Muscle layer of colon (tissue), 2 donors: Measurements from ENCODE around the gene ILDR1.

Source experiments
- H3K27ac ChIP-seq: one replicate; pipeline ENCODE4 v1.7.0; 2013; ENCODE audit warnings: low read depth, mild to moderate bottlenecking, low read length, moderate library complexity
- H3K27me3 ChIP-seq, 2 donors: one replicate each; pipeline ENCODE4 v1.7.0; 2013; ENCODE audit warnings: low read length in 2 of 2, mild to moderate bottlenecking in 2 of 2; ENCODE audit not compliant: insufficient read depth in 2 of 2, control insufficient read depth in 1 of 2
- H3K36me3 ChIP-seq: one replicate; pipeline ENCODE4 v1.7.0; 2013; ENCODE audit warnings: mild to moderate bottlenecking, low read length; ENCODE audit not compliant: insufficient read depth
- H3K4me1 ChIP-seq: one replicate; pipeline ENCODE4 v1.7.0; 2013; ENCODE audit warnings: mild to moderate bottlenecking, low read length; ENCODE audit not compliant: insufficient read depth
- H3K4me3 ChIP-seq, 2 donors: one replicate each; pipeline ENCODE4 v1.7.0; 2013; ENCODE audit warnings: low read length in 2 of 2, low read depth in 1 of 2, mild to moderate bottlenecking in 1 of 2, moderate library complexity in 1 of 2
- H3K9ac ChIP-seq: one replicate; pipeline ENCODE4 v1.7.0; 2013; ENCODE audit warnings: low read length
- H3K9me3 ChIP-seq: one replicate; pipeline ENCODE4 v1.7.0; 2013; ENCODE audit warnings: mild to moderate bottlenecking, low read length
- donor health status: abdominal sarcoma.
- donor health status: Adenocarcinoma of cecum.

Gene ILDR1

DNA sequence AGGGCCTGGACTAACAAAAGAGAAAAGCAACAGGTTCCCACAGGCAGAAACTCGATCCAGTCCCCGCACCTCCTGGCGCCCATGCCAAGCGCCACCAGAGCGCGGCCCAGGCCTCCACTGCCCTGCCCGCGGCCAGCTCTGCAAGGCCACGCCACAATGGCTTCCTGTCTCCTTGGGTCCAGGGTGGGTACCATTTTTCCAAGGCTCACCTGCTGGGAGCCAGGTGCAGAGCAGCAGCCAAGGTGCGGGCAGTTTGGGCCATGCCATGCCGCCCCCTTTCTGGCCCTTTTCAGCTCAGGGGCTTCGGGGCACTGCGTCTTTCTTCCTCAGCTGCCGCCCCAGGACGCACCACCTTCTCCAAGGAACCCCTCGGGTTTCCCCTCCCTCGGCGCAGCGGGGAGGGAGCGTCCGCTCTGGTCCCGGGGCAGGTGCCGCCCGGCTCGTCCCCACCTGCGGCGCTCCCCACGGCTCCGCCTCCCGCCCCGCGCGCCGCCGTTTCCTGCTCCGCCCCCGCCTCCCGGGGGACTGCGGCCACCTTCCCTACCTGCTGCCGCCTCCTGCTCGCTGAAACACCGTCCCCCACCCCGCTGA, at the start of gene ILDR1:
Gene ILDR1 (minus strand): TSS at position 437 of the 591 bp plus-strand sequence. CDS start 170 bp downstream, at position 267.
- Histone ChIP-seq H3K4me3 (no peak within 1 kb of the TSS), H3K27ac (no peak within 1 kb of the TSS), H3K27me3 (peaks cover 5 to 10% of the 10 kb centered on the region in 2 donors), H3K9me3 (no peaks in the 10 kb centered on the region), H3K4me1 (no peaks in the 10 kb centered on the region), H3K9ac (no peak within 1 kb of the TSS), H3K36me3 (no peaks in the 10 kb centered on the region)

DNA sequence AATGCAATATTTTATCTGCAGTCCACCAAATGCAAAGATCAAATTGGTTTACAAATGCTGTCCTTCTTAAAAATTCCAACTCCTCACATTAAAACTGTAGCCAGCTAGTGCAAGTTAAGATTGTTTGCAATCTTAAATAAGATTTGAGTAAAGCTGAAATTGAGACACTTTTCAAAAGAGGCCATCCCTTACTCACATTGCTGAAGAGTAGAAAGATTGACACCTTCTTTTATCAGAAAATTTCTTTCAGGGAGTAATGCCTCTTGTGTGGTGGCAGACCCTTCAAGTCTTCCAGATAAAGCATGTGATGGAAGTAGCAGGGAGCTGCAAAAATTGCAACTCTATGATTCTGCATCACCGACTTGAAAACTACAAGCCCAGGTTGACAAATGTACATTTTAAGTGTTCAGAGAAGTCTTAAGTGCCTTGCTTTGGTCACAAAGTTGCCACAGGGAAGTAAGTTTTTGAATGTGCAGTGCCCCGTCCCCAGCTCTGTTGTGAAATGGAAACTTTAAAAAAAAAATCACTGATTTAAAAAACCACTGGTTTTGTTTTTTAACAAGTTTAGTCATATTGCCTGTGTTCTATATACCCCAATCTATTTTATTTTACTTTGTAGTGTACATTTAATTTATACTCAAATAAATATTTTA, 45.7 kb upstream of the ILDR1 start:
- no peak overlapping the region for H3K4me3 ChIP-seq
- no peaks in the 10 kb centered on the region for H3K4me1 ChIP-seq
- no peaks in the 10 kb centered on the region for H3K27me3 ChIP-seq
- no peak overlapping the region for H3K9ac ChIP-seq
- H3K9me3 ChIP-seq: no peaks in the 10 kb centered on the region
- H3K36me3 ChIP-seq: no peaks in the 10 kb centered on the region
- no peak overlapping the region for H3K27ac ChIP-seq

DNA sequence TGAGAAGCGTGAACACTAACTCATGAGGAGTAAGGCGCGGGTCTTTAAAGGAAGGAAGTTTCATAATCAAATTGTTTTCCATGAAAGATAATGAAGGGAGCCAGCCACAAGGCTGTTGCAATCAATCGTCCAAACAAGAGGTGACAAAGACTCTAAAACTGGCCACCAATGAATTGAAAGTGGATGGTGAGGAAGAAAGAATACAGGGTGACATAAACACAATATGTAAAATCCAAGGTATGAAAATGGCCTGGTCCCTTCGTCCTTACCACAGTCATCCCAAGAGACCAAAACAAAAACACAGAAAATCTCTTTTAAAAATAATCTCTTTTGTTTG, 45.1 kb upstream of the ILDR1 start:
- Histone ChIP-seq H3K36me3 (no peaks in the 10 kb centered on the region), H3K9ac (no peak overlapping the region), H3K27ac (no peak overlapping the region), H3K4me3 (no peak overlapping the region), H3K27me3 (no peaks in the 10 kb centered on the region), H3K4me1 (no peaks in the 10 kb centered on the region), H3K9me3 (no peaks in the 10 kb centered on the region)

DNA sequence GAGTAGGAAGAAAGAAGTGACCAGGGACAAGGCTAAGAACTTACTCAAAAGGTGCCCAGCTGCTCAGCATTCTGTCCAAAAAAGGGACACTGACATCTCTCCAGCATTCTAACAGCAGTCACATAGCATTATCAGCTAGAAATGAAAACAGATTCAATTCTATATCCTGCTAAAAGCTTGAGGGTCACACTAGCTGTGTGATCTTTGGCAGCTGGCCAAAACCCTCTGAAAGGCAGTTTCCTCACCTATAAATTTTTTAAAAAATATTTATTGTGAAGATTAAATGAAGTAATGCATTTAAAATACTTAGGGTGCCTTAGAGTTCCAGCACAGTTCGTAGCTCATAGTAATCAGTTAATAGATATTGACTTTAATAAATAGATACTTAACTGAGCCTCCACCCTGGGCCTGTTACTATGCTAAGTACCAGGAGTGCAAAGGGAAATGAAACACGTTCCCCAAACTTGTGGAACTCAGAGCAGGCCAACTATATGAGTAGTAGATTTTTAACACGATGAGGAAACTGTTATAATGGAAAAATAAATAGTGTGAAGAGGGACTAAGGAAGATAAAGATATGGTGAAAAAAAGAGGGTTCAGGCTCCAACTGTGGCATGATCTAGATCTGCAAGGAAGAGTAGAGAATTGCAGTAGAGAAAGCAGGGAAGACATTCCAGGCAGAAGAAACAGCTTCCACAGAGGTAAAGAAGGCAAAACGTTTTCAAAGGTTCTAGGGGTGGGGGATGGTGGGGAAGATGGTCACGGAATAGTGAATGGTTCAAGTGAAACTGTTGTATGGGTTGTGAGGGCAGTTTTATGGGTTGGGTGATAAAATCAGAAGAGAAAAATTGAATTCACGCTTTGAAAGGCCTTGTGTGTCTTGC, 44.5 kb upstream of the ILDR1 start:
- no peak overlapping the region for H3K4me3 ChIP-seq
- H3K27ac ChIP-seq: no peak overlapping the region
- no peak overlapping the region for H3K9ac ChIP-seq
- H3K9me3 ChIP-seq: no peaks in the 10 kb centered on the region
- no peaks in the 10 kb centered on the region for H3K4me1 ChIP-seq
- no peaks in the 10 kb centered on the region for H3K36me3 ChIP-seq
- H3K27me3 ChIP-seq: no peaks in the 10 kb centered on the region

DNA sequence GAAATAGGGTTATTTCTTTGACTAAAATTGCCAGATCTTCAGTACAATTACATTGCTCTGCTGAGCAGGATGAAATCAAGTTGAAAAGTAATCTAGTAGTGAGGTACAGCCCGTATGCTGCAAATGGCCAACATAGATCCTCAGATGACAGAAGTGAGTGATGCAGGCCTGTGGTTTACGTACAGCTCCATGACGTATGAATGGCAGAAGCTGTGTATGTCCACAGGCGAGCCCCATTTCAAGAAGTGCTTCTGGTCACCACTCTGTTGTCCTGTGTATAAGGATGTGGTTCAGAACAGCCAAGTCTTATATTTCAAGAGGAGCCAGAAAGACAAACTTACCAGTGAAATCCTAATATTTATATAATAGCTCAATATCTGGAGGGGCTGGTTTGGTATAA, 42.3 kb upstream of the ILDR1 start:
- no peak overlapping the region for H3K27ac ChIP-seq
- H3K27me3 ChIP-seq: no peaks in the 10 kb centered on the region
- no peaks in the 10 kb centered on the region for H3K9me3 ChIP-seq
- H3K36me3 ChIP-seq: no peaks in the 10 kb centered on the region
- H3K9ac ChIP-seq: no peak overlapping the region
- no peaks in the 10 kb centered on the region for H3K4me1 ChIP-seq
- H3K4me3 ChIP-seq: no peak overlapping the region

DNA sequence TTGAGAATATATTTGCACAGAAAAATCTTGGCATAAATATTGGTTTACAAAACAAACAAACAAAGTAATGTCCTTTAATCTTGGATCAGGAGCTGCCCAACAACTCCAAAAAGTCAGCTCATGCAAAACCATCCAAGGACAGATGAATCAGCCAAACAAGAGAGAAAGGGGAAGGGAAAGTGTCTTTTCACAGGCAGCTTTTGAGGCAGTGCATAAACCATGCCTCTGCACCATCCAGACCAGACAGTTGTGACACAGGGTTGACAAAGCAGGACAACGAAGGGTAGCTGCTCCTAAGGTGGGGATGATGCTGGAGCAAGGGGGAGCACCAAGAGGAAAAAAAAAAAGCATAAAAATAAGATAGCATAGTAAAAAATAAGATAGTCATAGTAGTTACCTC, 41.9 kb upstream of the ILDR1 start:
- Histone ChIP-seq H3K9ac (no peak overlapping the region), H3K9me3 (no peaks in the 10 kb centered on the region), H3K4me1 (no peaks in the 10 kb centered on the region), H3K4me3 (no peak overlapping the region), H3K27me3 (no peaks in the 10 kb centered on the region), H3K27ac (no peak overlapping the region), H3K36me3 (no peaks in the 10 kb centered on the region)

DNA sequence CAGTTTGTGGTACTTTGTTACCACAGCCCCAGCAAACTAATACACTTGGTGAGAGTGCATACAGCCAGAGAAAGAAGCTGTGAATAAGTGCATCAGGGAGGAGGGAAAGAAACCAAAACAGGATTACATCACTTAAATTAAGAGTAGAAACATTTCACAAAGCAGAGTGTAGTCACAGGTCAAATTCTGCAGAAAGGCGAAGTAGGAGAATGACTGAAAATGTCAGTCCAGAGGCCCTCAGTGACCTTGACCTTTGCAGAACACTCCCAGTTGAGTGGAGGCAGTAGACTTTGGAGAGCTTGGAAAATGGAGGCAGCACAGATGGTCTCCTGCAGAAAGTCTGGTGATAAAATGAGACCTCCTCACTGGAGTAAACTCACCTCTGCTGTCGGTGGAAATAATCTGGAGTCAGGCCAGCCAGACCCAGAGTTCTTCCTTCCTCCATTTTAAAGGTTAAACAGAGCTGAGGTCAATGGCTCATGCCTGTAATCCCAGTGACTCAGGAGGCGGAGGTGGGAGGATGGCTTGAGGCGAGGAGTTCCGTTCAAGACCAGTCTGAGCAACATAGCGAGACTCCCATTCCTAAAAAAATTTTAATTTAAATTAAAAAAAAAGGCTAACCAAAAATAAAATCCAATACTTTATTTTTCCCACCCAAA, 38.1 kb upstream of the ILDR1 start:
- no peak overlapping the region for H3K9ac ChIP-seq
- no peak overlapping the region for H3K27ac ChIP-seq
- H3K27me3 ChIP-seq: no peaks in the 10 kb centered on the region
- no peaks in the 10 kb centered on the region for H3K36me3 ChIP-seq
- no peak overlapping the region for H3K4me3 ChIP-seq
- no peaks in the 10 kb centered on the region for H3K9me3 ChIP-seq
- no peaks in the 10 kb centered on the region for H3K4me1 ChIP-seq

DNA sequence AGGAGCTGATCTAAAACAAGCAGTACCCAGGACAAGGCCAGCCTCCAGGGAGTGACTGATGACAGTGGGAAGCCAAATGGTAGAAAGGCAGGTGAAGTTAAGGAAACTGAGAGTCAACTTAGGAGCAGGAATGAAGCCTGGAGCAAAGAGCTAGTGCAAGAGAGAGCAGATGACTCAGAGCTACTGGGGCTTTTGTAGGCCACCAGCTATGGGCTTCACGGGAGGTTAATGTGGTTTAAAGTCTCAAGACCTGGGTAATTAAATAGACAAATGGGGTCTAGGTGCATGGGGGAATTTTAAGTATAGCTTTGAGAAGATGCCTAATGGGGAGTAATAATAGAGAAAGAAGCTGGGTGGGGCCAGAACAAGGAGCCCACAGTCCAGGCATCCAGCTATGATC, 36.2 kb upstream of the ILDR1 start:
- Histone ChIP-seq H3K9ac (no peak overlapping the region), H3K4me1 (no peaks in the 10 kb centered on the region), H3K9me3 (no peaks in the 10 kb centered on the region), H3K36me3 (no peaks in the 10 kb centered on the region), H3K27ac (no peak overlapping the region), H3K27me3 (no peaks in the 10 kb centered on the region), H3K4me3 (no peak overlapping the region)

DNA sequence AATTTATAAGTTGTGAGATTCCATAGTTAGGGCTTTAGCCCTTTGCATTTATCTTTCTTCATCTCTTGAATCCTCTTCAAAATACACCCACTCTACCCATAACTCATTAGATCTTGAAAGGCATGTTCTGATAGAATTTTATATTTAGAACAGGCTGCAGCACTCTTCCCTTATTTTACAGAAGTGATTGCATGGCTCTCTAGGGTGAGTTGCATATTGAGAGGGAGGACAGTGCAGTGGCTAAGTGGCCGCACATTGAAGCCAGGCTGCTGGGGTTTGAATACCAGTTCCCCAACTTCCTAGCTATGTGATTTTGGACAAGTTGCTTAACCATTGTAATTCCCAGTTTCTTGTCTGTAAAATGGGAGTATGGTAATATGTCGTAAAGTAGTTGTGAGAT, 35.6 kb upstream of the ILDR1 start:
- H3K27ac ChIP-seq: no peak overlapping the region
- no peaks in the 10 kb centered on the region for H3K4me1 ChIP-seq
- no peak overlapping the region for H3K4me3 ChIP-seq
- H3K27me3 ChIP-seq: no peaks in the 10 kb centered on the region
- no peaks in the 10 kb centered on the region for H3K9me3 ChIP-seq
- H3K9ac ChIP-seq: no peak overlapping the region
- no peaks in the 10 kb centered on the region for H3K36me3 ChIP-seq

DNA sequence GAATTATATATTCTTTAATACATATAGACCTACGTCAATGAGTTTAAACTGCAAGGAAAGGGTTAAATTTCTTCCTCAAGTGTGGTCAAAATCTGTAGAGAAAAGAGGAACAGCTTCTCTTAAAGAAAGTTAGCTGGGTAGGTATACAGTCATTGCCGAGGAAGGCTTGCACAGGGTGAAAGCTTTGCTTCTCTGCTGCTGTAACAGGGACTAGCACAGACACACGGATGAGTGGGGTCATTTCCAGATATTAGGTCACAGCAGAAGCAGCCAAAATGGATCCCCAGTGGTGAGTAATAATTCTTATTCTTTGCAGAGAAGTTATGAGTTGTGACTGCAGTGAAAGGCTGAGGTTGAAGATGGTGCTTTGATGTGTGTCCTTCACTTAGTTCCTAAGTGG, 33.2 kb upstream of the ILDR1 start, which contains the start of gene CD86:
Gene CD86 (plus strand): TSS at position 148 of the 400 bp plus-strand sequence. CDS start 128 bp downstream, at position 276.
- Histone ChIP-seq H3K9ac (no peak within 1 kb of the TSS), H3K36me3 (no peaks in the 10 kb centered on the region), H3K4me3 (no peak within 1 kb of the TSS), H3K27ac (no peak within 1 kb of the TSS), H3K27me3 (no peaks in the 10 kb centered on the region), H3K9me3 (no peaks in the 10 kb centered on the region), H3K4me1 (no peaks in the 10 kb centered on the region)

DNA sequence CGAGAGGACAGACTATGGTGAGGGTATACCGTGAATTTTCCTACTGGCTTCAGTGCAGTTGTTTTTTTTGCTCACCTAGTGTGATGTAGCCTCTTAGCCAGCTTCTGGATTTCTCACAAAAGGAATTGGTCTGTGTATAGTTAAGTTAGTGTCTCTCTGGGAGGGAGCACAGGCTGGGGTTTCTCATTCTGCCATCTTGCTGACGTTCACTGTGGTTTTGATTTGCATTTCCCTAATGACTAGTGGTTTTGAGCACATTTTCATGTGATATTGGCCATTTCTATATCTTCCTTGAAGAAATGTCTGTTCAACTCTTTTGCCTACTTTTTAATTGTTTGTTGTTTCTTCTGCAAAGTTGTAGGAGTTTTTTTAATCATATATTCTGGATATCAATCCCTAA, 30.9 kb upstream of the ILDR1 start:
- Histone ChIP-seq H3K4me1 (no peaks in the 10 kb centered on the region), H3K9me3 (no peaks in the 10 kb centered on the region), H3K4me3 (no peak overlapping the region), H3K27ac (no peak overlapping the region), H3K27me3 (no peaks in the 10 kb centered on the region), H3K36me3 (no peaks in the 10 kb centered on the region), H3K9ac (no peak overlapping the region)
